AML-193 (cell line): ENCODE measurements around the gene KIF12.

ENCODE experiments used
- DNase-seq, 2 experiments: peaks; one replicate each; lab custom pipeline; 2025; lab: John Stamatoyannopoulos, UW

The KIF12 gene

DNA sequence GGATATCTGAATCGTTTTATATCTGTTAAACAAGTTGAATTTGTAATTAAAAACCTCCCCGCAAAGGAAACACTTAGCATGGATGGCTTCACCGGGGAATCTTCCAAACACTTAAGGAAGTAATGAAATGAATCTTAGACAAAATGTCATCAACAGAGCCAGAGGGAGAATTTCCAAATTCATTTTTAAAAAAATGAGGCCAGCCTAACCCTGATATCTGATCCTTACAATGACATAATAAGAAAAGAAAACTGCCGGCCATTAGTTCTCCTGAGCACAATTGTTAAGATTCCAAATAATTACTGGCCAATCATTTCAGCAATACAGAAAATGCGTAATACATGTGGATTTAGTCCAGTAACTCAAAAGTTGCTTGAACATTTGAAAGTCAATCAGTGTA lies 6.1 kb upstream of the KIF12 start:
- DNase-seq, result no peak

DNA sequence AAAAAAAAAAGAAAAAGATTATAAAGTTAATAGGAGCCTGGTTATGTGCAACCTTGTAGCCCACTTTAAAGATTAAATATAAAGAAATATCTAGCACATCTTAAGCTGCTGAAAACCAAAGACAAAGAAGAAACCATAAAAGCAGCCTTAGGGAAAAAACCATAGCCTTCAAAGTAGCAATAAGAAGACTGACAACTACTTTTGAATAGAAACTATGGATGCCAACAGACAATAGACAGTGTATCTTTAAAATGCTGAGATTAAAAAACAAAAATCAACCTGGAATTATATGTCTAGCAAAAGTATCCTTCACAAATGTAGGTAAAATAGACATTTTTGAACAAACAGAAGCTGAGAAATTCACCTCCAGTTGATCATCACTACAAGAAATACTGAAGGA lies 3.4 kb upstream of the KIF12 start:
- no peak for DNase-seq

DNA sequence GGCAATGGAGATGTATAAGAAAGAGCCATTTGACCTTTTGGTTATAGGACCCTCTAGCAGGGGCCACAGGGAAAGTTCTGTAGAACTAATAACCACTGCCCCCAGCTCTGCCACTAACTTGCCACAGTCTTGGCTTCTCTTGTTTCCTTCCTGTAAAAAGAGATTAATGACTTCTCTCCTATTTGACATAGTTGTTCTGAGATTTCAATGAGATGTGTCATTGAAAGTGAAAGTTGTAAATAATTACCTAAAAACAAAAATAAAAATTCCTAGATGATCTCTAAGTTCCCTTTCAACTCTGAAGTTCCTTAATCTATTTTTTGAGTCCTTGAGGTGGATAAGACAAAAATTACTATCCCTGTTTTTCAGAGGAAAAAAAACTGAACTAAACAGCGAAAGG lies 1.4 kb upstream of the KIF12 start:
- no peak for DNase-seq

DNA sequence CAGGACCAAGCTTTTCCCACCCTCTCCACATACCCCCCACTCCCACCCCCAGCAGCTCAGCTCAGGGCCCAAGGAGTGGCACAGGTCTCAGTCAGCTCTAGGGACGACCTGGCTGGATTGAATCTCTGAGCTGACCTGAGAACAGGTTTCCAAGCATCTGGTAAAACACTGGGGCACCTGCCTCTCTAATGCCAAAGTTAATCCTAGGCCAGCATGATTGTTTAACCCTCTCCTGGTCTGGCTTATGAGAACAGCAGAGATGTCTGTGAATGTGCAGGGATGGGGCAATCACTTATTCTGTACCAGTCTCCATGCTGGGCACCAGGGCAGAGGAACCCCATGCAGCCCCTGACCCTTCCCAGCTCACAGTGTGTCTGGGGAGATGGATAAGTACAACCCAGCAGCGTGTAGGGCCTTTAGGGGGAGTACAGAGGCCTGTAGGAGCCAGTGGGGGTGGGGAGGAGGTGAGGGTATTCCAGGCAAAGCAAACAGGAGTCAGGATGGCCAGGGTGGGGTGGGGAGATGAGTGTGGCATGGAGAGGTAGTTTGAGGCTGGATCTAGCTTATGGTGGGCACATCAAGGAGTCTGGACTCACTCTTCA lies 678 bp upstream of the KIF12 start:
- DNase-seq, result no peak

DNA sequence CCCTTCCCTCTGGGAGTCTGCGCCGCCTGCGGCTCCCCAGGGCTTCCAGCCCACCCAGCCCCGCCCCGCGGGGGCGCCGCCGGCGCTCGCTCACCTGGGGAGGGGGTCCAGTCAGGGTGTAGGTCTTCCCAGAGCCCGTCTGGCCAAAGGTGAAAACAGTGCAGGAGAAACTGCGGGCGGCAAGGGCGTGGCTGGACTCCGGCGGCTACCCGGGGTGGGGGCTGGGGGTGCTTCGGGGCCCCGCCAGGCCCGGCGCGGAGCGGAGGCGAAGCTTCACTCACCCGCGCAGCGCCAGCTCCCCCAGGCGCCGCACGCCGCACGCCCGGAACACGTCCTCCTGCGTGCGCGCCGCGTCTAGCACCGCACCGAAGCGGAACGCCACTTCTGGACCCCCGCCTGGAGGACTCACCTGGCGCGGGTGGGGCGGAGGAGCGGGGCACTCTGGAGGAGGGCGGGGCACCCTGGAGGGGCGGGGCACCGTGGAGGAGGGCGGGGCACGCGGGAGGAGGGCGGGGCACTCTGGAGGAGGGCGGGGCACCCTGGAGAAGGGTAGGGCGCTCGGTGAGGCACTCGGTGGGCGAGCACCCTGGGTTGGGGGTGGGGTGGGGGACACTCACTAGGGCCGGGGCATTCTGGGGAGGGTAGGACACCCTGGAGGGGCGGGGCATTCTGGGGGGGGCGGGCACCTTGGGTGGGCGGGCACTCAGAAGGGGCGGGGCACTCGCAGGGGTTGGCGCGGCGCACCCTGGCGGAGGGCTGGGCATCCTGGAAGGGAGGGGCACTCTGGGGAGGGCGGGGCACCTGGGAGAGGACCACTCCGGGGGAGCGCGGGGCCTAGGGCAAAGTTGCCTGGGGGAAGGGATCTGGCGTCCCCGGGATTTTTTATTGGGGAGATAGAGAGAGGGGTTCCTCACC lies 814 bp downstream of the KIF12 start:
- no peak for DNase-seq

DNA sequence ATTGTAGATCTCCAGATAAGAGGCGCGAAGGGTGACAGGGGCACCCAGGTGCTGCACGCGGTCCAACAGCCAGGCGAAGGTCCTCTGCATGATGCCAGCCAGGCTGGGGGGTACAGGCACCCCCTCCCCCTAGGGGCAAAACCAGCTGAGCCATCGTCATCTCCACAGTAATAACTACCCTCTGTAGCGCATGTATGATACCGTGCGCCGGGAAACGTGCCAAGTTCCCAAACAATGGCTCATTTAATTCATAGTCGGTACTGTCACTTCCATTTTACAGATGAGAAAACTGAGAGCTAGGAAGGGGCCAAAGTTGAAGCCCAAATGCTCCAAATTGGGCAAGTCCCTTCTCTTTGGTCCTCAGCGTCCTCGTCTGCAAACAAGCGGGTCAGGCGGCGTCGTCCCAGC lies 1.5 kb downstream of the KIF12 start:
- no peak for DNase-seq

DNA sequence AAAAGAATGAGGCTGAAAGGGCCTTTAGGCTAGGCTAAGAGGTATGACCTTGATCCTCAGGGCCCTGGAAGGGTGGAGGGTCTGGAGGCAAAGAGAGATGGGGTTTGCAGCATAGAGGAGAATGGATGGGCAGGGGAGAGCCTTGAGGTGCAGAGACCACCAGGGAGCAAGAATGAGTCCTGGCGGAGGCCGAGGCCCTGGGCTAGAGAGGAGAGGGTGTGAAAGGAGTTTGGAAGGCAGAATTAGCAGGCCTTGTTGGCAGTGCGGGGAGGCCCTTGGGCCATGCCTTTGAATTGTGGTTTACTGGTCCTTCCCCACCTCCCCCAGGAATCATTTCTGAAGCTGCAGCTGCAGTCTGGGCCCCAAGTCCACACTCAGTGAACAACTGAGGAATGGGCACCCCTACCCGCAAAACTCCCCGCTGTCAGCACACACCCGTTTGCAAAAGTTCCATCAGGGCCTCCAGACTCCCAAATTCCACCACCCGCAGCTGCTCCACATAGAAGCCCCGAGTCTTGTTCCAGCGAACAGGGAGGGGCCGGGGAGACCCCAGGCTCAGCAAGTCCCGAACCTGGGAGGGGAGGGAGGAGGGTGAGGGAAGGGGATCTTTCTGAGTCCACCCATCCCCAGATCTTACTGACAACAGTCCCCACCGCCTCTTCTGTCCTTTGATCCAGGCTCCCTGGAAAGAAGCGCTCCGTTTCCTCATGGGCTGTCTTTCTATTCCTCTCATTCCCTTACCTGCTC lies 2.1 kb downstream of the KIF12 start:
- no peak for DNase-seq

DNA sequence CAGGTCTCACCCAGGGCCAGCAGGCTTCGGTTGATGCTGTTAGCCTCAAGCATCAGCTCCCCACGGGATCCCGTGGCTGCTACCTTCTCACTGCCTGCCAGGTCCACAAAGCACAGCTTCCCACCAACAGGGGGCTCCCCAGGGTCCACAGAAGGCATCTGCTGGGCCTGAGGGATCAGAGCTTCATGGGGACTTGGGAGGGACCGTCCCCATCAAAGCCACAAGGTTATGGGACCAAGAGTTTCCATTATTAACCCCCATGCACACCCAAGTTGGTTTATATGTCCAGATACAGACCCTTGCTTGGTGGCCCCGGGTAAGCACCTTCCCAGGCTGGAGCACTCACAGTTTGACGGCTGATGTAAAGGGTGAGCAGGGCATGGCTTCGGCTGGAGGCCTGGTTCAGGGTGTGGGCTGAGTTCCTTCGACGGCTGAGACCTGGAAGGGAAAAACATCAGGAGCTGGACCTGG lies 3.0 kb downstream of the KIF12 start:
- no peak for DNase-seq

DNA sequence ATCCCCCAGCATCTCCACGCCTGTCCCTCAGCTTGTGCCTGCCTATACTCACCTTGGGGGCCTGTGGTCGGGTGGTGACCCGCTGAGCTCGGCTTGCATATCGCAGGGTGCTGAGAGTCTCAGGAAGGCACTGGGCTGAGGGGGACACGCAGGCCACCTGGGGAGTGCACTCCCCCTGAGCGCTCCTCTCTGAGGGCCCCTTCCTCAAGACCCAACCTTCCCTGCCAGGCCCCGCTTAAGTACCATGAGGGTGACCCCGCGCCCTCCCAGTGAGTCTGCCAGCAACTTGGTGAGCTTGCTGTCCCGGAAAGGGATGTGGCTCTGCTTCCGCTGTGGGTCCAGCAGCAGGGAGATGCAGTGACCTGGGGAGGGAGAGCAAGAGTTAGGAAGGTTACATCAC lies 4.1 kb downstream of the KIF12 start:
- no peak for DNase-seq

DNA sequence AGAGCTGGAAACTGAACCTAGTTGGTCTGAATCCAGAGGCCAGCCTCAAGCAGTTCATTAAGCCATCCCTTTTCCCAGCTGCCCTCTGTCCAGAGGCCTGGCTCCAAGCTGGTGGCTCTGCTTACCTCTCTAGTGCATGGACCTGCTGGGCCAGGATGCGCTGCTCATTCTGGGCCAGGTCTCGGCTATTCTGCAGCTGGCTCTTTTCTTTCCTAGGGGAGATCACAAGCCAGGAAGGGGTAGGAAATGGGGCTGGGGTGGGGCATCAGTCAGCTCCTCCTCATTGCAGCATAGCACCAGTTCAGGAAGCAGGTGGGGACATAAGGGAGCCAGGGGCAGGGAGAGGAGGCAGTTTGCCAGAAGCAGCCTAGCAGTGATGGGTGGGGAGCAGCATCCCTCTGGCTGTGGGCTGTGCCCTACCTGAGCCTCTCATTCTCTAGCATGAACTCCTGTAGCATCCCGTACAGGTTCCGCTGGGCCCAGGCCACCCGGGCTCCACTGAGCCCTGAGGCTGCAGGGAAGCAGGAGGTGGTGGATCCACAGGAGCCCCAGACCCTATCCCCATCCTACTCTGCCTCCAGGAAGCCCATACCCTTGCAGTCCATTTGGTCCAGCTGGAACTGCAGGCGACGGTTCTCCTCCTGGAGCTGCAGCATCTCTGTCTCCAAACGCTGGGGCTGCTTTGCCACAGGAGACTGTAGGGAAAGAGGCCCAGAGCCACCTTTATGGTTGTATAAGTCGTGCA lies 5.2 kb downstream of the KIF12 start:
- no peak for DNase-seq

DNA sequence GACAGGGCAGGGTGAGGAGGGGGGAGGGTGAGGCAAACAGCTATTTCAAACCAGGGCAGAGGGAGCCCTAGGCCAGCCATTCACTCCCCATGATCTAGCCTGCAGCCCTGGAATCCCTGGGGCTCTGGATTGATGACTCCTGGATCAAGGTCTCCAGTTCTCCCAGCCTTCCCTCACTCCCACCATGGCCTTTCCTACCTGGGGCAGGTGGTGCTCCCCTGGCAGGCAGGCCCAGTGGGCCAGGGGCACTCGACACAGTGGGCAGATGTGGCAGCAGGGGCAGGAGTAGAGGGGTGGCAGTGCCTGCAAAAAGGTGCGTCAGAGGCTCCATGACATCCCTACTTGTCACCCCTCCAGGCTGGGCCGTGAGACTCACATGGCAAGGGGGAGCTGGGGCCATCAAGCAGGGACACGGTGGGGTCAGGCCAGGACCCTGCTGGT lies 6.0 kb downstream of the KIF12 start:
- no peak for DNase-seq

DNA sequence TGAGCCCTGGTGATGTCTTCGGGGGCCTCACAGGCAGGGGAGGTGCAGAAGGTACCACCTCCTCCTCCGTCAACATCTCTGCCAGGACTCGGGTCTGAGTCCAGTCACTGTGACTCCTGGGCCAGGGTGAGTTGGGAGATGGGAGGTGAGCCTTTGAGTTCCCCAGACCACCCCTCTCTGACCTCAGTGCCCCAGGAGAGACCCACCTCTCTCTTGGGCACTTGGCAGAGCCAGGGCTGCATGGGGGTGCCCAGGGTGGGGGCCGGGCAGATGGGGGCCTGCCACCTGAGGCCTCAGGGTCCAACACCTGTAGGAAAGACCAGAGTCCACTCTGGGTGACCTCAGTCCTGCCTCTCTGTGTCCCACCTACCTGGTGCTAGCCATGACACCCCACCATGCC lies 6.8 kb downstream of the KIF12 start:
- DNase-seq, result no peak

DNA sequence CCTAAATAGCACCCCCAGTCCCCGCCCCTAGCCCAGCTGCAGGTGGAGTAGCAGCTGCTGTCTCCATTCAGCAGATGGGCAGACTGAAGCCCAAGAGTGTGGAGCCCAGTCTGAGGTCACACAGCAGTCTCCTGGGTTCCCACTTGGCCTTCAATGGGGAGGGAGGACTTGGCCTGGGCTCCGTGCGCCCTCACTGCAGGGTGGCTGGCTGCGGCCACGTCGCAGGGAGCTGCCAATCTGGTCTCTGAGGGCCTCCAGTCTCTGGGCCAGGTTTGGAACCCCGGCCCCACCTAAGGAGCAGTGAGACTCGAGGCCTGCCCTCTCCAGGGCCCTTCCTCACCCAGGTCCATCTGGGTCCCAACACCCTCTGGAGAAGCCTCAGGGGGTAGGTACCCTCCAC lies 7.4 kb downstream of the KIF12 start:
- no peak for DNase-seq

DNA sequence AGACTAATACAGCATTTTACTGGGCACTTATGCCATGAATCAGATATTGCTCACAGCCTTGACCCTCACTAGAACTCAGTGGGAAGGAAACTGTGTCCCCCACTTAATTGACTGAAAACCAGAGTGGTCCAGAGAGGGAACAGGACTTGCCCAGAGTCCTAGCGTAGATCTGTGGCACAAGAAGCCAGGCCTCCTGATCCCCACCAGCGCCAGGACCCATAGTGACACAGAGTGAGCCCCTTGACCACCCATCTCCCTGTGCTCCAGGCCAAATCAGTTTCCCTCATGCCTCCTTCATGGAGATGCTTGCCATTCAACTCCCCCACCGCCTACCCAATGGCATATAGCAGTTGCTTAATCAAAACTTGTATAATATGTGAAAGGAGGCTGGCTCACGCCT lies 8.3 kb downstream of the KIF12 start:
- DNase-seq, result no peak

DNA sequence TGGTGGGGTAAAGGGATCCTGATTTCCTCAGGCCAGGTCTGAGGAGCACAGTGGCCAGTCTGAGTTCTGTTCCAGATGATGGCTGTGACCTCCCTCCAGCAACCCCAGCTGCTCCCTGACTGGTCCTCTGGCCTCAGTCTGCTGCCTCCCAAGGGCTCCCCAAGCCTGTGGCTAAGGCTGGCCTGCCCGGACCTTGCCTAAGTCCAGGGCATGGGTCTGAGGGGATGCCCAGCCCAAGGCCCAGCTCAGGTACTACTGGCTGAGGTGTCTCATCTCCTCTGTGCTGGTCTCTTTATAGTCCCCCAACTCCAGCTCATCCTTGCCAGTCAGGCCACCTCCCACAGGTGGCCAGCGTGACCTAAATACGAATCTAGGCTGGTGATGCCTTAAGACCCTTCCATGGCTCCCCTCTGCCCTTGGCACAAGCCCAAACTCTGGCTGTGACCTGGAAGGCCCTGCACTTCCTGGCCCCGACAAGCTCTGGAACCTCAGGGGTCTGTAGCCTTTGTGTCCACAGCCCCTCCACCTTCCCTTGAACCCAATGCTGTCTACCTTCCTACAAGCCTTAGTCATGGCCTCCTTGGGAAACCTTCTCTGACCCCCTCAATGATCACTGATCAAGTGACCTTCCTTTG lies 9.8 kb downstream of the KIF12 start:
- DNase-seq, result no peak

DNA sequence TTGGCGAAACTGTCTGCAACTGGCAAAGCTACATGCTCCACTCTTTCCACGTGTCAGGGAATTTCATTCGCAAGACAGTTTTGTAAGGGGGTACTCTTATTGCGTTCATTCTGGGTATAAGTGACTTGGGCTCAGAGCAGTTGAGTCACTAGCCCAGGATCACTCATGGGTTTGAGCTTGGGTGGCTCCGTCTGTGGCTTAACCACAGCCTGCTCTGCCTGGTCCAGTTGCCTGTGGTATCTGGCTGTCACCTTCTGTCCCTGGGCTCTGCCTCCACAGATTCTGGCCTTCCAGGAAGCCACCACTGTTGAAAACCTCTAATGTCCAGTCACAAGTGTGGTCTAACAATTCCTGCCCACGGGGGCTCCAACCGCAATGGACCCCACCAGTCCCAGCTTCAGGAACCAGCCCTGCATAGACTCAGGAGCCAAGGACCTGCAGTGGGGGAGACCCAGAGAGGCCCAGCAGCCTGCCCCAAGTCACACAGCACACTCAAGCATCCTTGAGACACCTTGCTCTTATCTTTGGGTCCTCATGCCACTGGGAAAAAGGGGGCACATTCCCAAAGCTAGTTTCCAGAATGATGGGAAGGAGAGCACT lies 10.4 kb downstream of the KIF12 start:
- no peak for DNase-seq

DNA sequence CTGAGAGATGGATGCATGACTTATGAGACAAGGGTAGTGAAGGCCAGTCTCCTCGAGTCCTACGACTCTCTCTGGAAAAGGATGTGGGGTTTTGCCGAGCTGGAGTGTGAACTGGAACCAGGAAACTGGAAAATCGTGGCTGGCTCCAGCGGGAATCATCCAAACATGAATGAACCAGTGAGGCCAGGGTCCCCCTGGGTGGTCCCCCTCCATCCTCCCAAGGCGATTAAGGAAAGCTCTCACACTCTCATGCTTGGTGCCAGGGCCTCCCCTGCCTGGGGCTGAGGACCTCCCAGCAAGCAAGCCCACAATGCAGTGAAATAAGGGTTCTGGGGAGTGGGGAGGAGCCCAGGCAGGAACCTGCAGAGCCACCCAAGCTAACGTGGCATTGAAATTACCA lies 11.4 kb downstream of the KIF12 start:
- no peak for DNase-seq

DNA sequence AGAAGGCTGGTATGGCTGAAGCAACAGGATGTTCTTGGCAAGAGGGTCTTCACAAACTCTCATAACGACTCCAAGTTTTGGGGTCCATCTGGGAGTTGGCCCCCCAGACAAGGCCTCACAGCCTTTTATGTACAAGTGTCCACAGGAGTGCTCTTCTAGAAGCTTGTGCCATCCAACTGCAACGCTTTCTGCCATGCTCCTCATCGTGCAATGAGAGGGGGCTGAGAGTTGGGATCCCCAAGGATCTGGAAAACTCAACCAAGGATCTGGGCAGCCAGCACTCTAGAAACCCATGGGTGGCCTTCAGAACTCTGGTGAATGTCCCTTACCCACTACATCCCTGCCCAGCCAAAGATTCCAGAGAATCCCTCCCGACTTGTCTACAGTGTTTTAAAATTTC lies 12.5 kb downstream of the KIF12 start:
- no peak for DNase-seq

DNA sequence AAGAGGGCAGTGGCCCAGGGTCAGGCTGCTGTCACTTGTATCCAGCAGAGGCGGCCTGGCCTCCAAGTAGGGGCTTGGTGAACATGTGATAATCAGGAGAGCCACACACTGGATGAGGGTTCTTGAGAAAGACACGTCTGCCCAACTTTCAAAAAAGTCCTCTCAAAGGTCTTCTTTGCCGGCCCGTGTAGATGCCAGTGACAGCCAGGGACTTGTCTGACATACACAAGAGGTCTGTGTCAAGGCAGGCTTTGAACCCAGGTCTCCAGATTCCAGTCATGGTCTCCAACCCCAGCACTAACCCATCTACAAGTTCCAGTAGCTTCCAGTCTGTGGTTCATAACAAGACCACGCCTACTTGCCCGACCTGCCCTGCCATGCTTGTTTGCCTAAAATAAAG lies 13.1 kb downstream of the KIF12 start:
- DNase-seq, result no peak

DNA sequence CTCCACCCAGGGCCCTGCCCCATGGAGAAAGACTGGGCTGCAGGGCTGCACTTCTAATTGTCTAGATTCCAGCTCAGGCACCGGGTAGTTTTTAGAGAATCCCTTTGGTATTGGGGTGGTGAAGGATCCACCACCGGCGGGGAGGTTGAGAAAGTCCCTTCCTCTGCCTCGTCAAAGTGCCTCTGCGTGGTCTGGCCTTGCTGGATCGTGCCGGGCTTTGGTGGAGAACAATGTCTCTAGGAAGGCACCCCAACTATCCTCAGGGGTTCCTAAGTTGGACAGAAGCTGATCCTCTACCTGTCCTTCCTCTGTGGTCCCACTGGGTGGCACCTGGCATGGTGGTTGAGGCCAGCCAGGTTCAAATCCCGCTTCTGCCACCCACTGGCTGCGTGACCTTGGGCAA lies 13.7 kb downstream of the KIF12 start:
- no peak for DNase-seq
